Loucy (cell line): Measurements from ENCODE around the gene RACGAP1.

Source experiments
- EZH2phosphoT487 ChIP-seq: fragments of 200-600 bp; IDR thresholded peaks from 2 replicates; pipeline ENCODE4 v1.6.1; 2018; ENCODE audit warnings: antibody characterized with exemption, mild to moderate bottlenecking, moderate library complexity, borderline replicate concordance
- TF ChIP-seq, protein P1 (sequence below): fragments of 200-600 bp; sonication (generic); conservative IDR thresholded peaks from 2 replicates; pipeline ENCODE4 v1.5.1; 2014; ENCODE audit warnings: mild to moderate bottlenecking, antibody characterized with exemption, low read length

- TF ChIP-seq, protein P1, sequence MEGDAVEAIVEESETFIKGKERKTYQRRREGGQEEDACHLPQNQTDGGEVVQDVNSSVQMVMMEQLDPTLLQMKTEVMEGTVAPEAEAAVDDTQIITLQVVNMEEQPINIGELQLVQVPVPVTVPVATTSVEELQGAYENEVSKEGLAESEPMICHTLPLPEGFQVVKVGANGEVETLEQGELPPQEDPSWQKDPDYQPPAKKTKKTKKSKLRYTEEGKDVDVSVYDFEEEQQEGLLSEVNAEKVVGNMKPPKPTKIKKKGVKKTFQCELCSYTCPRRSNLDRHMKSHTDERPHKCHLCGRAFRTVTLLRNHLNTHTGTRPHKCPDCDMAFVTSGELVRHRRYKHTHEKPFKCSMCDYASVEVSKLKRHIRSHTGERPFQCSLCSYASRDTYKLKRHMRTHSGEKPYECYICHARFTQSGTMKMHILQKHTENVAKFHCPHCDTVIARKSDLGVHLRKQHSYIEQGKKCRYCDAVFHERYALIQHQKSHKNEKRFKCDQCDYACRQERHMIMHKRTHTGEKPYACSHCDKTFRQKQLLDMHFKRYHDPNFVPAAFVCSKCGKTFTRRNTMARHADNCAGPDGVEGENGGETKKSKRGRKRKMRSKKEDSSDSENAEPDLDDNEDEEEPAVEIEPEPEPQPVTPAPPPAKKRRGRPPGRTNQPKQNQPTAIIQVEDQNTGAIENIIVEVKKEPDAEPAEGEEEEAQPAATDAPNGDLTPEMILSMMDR: no peak
- no peak for TF ChIP-seq EZH2phosphoT487
Measured at GRCh38 chr12:49939707-49940106, 85.6 kb downstream of the RACGAP1 start.
